CD14-positive monocyte (primary cell): ENCODE results near the gene COL27A1. TPM values are rescaled to one million over a fixed set of nuclear protein-coding genes. Genes with fewer than 3 reads are reported as not detected.

Source experiments
- DNase-seq, 3 donors: peaks; one replicate each; pipeline ENCODE4 v3.0.0-alpha.2; 2011 to 2022
- H2AFZ ChIP-seq: 2 replicates; pipeline ENCODE4 v1.6.0; 2012; ENCODE audit warnings: mild to moderate bottlenecking, low read depth, low read length, inconsistent platforms; ENCODE audit not compliant: insufficient read depth, poor library complexity, severe bottlenecking
- H3K27ac ChIP-seq, 2 donors: 1 replicate in 1 of 2; 2 replicates in 1 of 2; pipeline ENCODE4 v1.5.1; 2012 to 2013; ENCODE audit warnings: low read length in 2 of 2, control low read depth in 1 of 2, inconsistent platforms in 1 of 2, low read depth in 1 of 2, mild to moderate bottlenecking in 1 of 2
- H3K27me3 ChIP-seq, 2 donors: one replicate each; pipeline versions ENCODE4 v1.6.0 to v1.6.1; 2011 to 2013; ENCODE audit warnings: low read length in 2 of 2; ENCODE audit not compliant: control insufficient read depth in 2 of 2, insufficient read depth in 2 of 2
- H3K36me3 ChIP-seq, 2 donors: replicated peaks in 1 of 2; 1 replicate in 1 of 2; 2 replicates in 1 of 2; pipeline versions ENCODE4 v1.5.1 to v1.6.1; 2012 to 2013; ENCODE audit warnings: low read length in 2 of 2, control low read depth in 1 of 2, inconsistent platforms in 1 of 2, mild to moderate bottlenecking in 1 of 2; ENCODE audit not compliant: insufficient read depth in 2 of 2, control insufficient read depth in 1 of 2
- H3K4me1 ChIP-seq, 2 donors: 1 replicate in 1 of 2; 2 replicates in 1 of 2; pipeline versions ENCODE4 v1.5.1 to v1.6.1; 2012 to 2013; ENCODE audit warnings: low read length in 2 of 2, control low read depth in 1 of 2, inconsistent platforms in 1 of 2, mild to moderate bottlenecking in 1 of 2, moderate library complexity in 1 of 2; ENCODE audit not compliant: insufficient read depth in 2 of 2, control insufficient read depth in 1 of 2
- H3K4me2 ChIP-seq: replicated peaks from 2 replicates; pipeline ENCODE3; 2012; ENCODE audit warnings: low read length, moderate library complexity, mild to moderate bottlenecking; ENCODE audit not compliant: poor library complexity, severe bottlenecking; ENCODE audit errors: extremely low read depth
- H3K4me3 ChIP-seq, 3 experiments: fragments of 200-600 bp in 1 of 3; sonication (generic) in 1 of 3; replicated peaks in 1 of 3; 1 replicate in 2 of 3; 2 replicates in 1 of 3; pipeline ENCODE4 v1.5.1; 2011 to 2013; ENCODE audit warnings: low read length in 3 of 3, mild to moderate bottlenecking in 3 of 3, control low read depth in 2 of 3, low read depth in 2 of 3, inconsistent platforms in 1 of 3, moderate library complexity in 1 of 3
- H3K79me2 ChIP-seq: 2 replicates; pipeline ENCODE4 v1.6.0; 2012; ENCODE audit warnings: mild to moderate bottlenecking, control low read depth, inconsistent platforms, low read length, moderate library complexity; ENCODE audit not compliant: insufficient read depth
- H3K9ac ChIP-seq: 2 replicates; pipeline ENCODE4 v1.6.0; 2017; ENCODE audit warnings: low read length, mild to moderate bottlenecking; ENCODE audit not compliant: insufficient read depth, poor library complexity, severe bottlenecking
- H3K9me3 ChIP-seq, 2 donors: replicated peaks in 1 of 2; 1 replicate in 1 of 2; 2 replicates in 1 of 2; pipeline versions ENCODE4 v1.5.1 to v1.6.1; 2012 to 2013; ENCODE audit warnings: low read length in 2 of 2, control low read depth in 1 of 2; ENCODE audit not compliant: control insufficient read depth in 1 of 2, insufficient read depth in 1 of 2
- H4K20me1 ChIP-seq: 2 replicates; pipeline ENCODE4 v1.6.0; 2012; ENCODE audit warnings: mild to moderate bottlenecking, low read length, control low read depth, moderate library complexity; ENCODE audit not compliant: insufficient read depth
- H3K27ac Mint-ChIP-seq, 7 donors: one replicate each; pipeline ENCODE4 v1.8.0; 2020; ENCODE audit warnings: mild to moderate bottlenecking in 7 of 7, mixed read lengths in 7 of 7, moderate library complexity in 6 of 7, inconsistent platforms in 2 of 7
- H3K27me3 Mint-ChIP-seq, 3 donors: one replicate each; pipeline ENCODE4 v1.8.0; 2021 to 2022; ENCODE audit warnings: low read depth in 3 of 3, mild to moderate bottlenecking in 3 of 3, mixed read lengths in 3 of 3, moderate library complexity in 3 of 3, inconsistent platforms in 1 of 3
- H3K36me3 Mint-ChIP-seq, 2 donors: one replicate each; pipeline ENCODE4 v1.8.0; 2020; ENCODE audit warnings: mixed read lengths in 2 of 2, inconsistent platforms in 1 of 2, mild to moderate bottlenecking in 1 of 2
- H3K4me1 Mint-ChIP-seq: one replicate; pipeline ENCODE4 v1.8.0; 2020; ENCODE audit warnings: mild to moderate bottlenecking, mixed read lengths
- H3K4me3 Mint-ChIP-seq, 2 donors: one replicate each; pipeline ENCODE4 v1.8.0; 2020; ENCODE audit warnings: mild to moderate bottlenecking in 2 of 2, mixed read lengths in 2 of 2, moderate library complexity in 1 of 2
- H3K9me3 Mint-ChIP-seq, 7 donors: one replicate each; pipeline ENCODE4 v1.8.0; 2020 to 2022; ENCODE audit warnings: mixed read lengths in 7 of 7, mild to moderate bottlenecking in 6 of 7, moderate library complexity in 6 of 7, inconsistent platforms in 2 of 7
- WGBS: methylation state at CpG from one replicate; pipeline ENCODE4 v1.1.5; 2013; ENCODE audit warnings: missing lambda C conversion rate; ENCODE audit not compliant: insufficient coverage; 5-methylcytosine and 5-hydroxymethylcytosine counted together
- intact Hi-C, 2 donors: fragments of 100-400 bp; cut with micrococcal nuclease; formaldehyde crosslinking; loops; one replicate each; pipeline versions ENCODE4 v1.15.0 to v1.15.1; 2023
- polyA plus RNA-seq, 3 donors: library from polyadenylated mRNA; depleted of rRNA in 1 of 3; unstranded in 2 of 3; stranded (reverse) in 1 of 3; fragments of 300-500 nt in 2 of 3; fragments of >200 nt in 1 of 3; fragmentation: Illumina TruSeq in 2 of 3; gene quantifications; 1 replicate in 2 of 3; 2 replicates in 1 of 3; pipeline ENCODE4 v1.2.3, GENCODE V29; 2012 to 2021
- TF ChIP-seq, protein P1 (sequence below): fragments of 200-600 bp; IDR thresholded peaks from one replicate; pipeline ENCODE4 v1.8.0; 2022; ENCODE audit warnings: antibody characterized with exemption, mild to moderate bottlenecking

Gene COL27A1
- polyA plus RNA-seq, 3 donors = 0.03 TPM; not detected in 2

DNA sequence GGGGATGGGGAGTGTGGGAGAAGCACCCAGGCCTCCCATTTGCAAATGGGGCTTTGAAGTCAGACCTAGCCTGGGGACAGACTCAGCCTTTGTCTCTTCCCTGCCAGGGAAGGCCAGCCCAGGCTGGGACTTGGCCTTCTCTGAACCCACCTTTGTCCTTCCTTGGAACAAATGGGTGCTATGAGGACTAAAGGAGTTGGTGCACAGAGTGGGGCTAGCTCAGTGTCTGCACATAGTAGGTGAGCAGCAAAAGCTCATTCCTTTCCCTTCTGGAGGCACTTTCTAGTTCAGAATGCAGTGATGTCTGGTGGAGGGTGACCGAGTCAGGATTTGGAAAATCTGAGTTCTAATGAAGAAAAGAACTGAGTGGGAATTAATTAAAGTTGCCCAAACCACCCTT, 37.2 kb downstream of the COL27A1 start:
- Histone ChIP-seq H3K27ac (no peak overlapping the region), H2AFZ (no peak overlapping the region), H3K27me3 (no peaks in the 10 kb centered on the region), H3K9me3 (peaks cover 6 to 9% of the 10 kb centered on the region in 2 donors), H3K4me1 (no peaks in the 10 kb centered on the region), H3K4me2 (no peak overlapping the region), H4K20me1 (no peaks in the 10 kb centered on the region), H3K9ac (no peak overlapping the region), H3K4me3 (no peak overlapping the region), H3K79me2 (no peaks in the 10 kb centered on the region), H3K36me3 (no peaks in the 10 kb centered on the region)
- peaks cover 4 to 11% (median 6%) of the 10 kb centered on the region in 3 donors for H3K27me3 Mint-ChIP-seq
- intact Hi-C loops = no loop called here
- H3K9me3 Mint-ChIP-seq = peaks cover 3 to 21% (median 13%) of the 10 kb centered on the region in 7 donors
- H3K36me3 Mint-ChIP-seq = no peaks in the 10 kb centered on the region
- TF ChIP-seq, protein P1, sequence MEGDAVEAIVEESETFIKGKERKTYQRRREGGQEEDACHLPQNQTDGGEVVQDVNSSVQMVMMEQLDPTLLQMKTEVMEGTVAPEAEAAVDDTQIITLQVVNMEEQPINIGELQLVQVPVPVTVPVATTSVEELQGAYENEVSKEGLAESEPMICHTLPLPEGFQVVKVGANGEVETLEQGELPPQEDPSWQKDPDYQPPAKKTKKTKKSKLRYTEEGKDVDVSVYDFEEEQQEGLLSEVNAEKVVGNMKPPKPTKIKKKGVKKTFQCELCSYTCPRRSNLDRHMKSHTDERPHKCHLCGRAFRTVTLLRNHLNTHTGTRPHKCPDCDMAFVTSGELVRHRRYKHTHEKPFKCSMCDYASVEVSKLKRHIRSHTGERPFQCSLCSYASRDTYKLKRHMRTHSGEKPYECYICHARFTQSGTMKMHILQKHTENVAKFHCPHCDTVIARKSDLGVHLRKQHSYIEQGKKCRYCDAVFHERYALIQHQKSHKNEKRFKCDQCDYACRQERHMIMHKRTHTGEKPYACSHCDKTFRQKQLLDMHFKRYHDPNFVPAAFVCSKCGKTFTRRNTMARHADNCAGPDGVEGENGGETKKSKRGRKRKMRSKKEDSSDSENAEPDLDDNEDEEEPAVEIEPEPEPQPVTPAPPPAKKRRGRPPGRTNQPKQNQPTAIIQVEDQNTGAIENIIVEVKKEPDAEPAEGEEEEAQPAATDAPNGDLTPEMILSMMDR = no peak
- no peaks in the 10 kb centered on the region for H3K4me1 Mint-ChIP-seq
- no CpG with 5 or more reads among the region's 1 CpG for WGBS
- no peak for DNase-seq
- no peak overlapping the region for H3K4me3 Mint-ChIP-seq
- no peak overlapping the region for H3K27ac Mint-ChIP-seq

DNA sequence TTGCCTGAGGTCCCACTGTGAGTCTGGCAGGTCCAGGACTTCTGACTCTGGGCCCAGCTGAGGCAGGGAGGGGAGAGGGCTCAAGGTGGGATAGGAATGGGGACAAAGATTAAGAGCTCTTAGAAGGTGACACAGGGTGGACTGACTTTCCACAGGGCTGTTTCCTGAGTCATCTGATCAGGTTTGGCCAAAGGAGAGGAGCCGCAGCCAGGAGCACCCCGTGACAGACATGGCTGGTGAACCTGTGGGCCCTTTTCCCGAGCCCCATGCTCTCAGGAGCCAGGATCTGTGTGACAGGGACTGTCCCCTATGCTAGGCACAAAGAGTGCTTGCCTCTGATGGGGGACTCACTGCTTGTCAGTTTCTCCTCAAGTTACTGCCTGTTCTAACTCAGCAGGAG, 37.8 kb downstream of the COL27A1 start:
- peaks cover 4 to 10% (median 4%) of the 10 kb centered on the region in 3 donors for H3K27me3 Mint-ChIP-seq
- H3K9ac ChIP-seq = no peak overlapping the region
- H2AFZ ChIP-seq = no peak overlapping the region
- no peak overlapping the region for H3K4me2 ChIP-seq
- intact Hi-C loops = no loop called here
- H3K79me2 ChIP-seq = no peaks in the 10 kb centered on the region
- H3K36me3 ChIP-seq = no peaks in the 10 kb centered on the region
- no peaks in the 10 kb centered on the region for H4K20me1 ChIP-seq
- no peaks in the 10 kb centered on the region for H3K4me1 Mint-ChIP-seq
- H3K36me3 Mint-ChIP-seq = no peaks in the 10 kb centered on the region
- H3K27ac Mint-ChIP-seq = no peak overlapping the region
- 85% methylated on average over 2 of the region's 3 CpGs for WGBS
- DNase-seq = no peak
- peaks cover 3 to 21% (median 13%) of the 10 kb centered on the region in 7 donors for H3K9me3 Mint-ChIP-seq
- no peaks in the 10 kb centered on the region for H3K4me1 ChIP-seq
- H3K4me3 Mint-ChIP-seq = no peak overlapping the region
- no peak overlapping the region for H3K4me3 ChIP-seq
- TF ChIP-seq, protein P1 = no peak
- H3K27me3 ChIP-seq = no peaks in the 10 kb centered on the region
- peaks cover 6 to 9% of the 10 kb centered on the region in 2 donors for H3K9me3 ChIP-seq
- no peak overlapping the region for H3K27ac ChIP-seq
